Mesothelial cell of epicardium (in vitro differentiated cells): ENCODE measurements around the gene CELF2. TPM values are rescaled to one million over a fixed set of nuclear protein-coding genes. Genes with fewer than 3 reads are reported as not detected.

ENCODE experiments used
- DNase-seq, 2 experiments: peaks; one replicate each; pipeline ENCODE4 v3.0.0; 2021; ENCODE audit warnings: low spot score in 2 of 2; ENCODE audit not compliant: unreplicated experiment in 2 of 2
- H3K27ac Mint-ChIP-seq: 2 replicates; pipeline ENCODE4 v1.8.0; 2021; ENCODE audit warnings: mixed read lengths
- H3K27me3 Mint-ChIP-seq: 2 replicates; pipeline ENCODE4 v1.8.0; 2021; ENCODE audit warnings: low read depth, mixed read lengths
- H3K36me3 Mint-ChIP-seq: 2 replicates; pipeline ENCODE4 v1.8.0; 2021; ENCODE audit warnings: mixed read lengths
- H3K4me1 Mint-ChIP-seq: 2 replicates; pipeline ENCODE4 v1.8.0; 2021; ENCODE audit warnings: mixed read lengths
- H3K4me3 Mint-ChIP-seq: 2 replicates; pipeline ENCODE4 v1.8.0; 2021; ENCODE audit warnings: mild to moderate bottlenecking, moderate library complexity, mixed read lengths
- H3K9me3 Mint-ChIP-seq: 2 replicates; pipeline ENCODE4 v1.8.0; 2021; ENCODE audit warnings: mixed read lengths
- CTCF ChIP-seq: fragments of 200-600 bp; sonication (generic); IDR thresholded peaks from one replicate; pipeline ENCODE4 v1.5.0; 2021; ENCODE audit warnings: antibody characterized with exemption; ENCODE audit not compliant: unreplicated experiment
- total RNA-seq: library from RNA; stranded (reverse); gene quantifications from 3 replicates; pipeline ENCODE4 v1.2.1, GENCODE V29; 2021

The CELF2 gene
- total RNA-seq, 1 donor from 2014 or later = 24.0 TPM

DNA sequence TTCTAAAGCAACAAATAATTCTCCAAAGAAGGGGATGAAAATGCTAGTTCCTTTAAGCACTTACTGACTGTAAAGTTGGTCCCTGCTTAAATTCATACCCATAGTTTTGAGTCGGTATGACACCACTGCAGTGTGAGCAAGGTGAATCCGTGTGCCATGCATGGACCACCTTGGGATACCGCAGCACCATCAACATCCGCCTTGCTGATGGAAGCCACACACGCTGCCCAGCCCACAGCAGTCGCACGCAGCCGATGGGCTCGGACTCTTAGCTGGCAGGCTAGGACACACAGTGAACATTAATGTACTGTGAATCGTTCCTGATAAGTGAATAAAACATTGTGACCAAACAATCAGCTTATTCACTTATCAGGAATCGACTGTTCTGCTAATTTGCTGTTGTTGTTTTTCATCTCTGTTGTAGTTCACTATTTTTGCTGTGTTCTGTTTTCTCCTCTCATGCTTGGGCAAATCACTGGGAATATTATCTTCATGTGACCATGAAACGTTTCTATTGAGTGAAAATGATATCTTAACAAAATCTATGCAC is 318.3 kb downstream of the CELF2 start:
- Mint-ChIP-seq H3K27ac (no peak overlapping the region), H3K36me3 (no peaks in the 10 kb centered on the region), H3K4me3 (no peak overlapping the region), H3K9me3 (no peaks in the 10 kb centered on the region), H3K27me3 (peaks cover 2% of the 10 kb centered on the region), H3K4me1 (peaks cover 29% of the 10 kb centered on the region)
- DNase-seq = no peak
- no peak for TF ChIP-seq CTCF

DNA sequence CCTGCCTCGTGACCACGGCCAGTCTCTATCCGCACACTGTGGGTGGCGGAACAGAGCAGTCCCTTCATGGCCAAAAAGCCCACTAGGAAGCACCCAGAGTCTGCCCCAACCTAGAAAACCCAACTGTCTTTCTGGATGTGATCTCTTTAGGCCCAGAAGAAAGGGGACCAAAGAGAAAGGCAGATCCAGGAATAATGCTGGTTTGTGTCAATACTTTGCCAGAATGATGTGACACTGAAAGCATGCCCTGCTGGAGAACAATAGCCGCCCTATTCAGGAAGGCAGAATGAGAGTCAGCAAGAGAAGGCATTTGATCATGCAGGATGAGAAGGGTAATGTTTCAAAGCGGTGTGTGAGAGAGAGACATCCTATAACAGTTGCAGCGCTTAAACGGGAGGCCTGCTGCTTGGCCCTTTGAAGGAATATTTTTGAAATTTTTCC is 319.1 kb downstream of the CELF2 start:
- no peak overlapping the region for H3K4me3 Mint-ChIP-seq
- DNase-seq = no peak
- peaks cover 26% of the 10 kb centered on the region for H3K4me1 Mint-ChIP-seq
- TF ChIP-seq CTCF = no peak
- H3K27ac Mint-ChIP-seq = no peak overlapping the region
- H3K36me3 Mint-ChIP-seq = no peaks in the 10 kb centered on the region
- no peaks in the 10 kb centered on the region for H3K9me3 Mint-ChIP-seq
- H3K27me3 Mint-ChIP-seq = peaks cover 4% of the 10 kb centered on the region

DNA sequence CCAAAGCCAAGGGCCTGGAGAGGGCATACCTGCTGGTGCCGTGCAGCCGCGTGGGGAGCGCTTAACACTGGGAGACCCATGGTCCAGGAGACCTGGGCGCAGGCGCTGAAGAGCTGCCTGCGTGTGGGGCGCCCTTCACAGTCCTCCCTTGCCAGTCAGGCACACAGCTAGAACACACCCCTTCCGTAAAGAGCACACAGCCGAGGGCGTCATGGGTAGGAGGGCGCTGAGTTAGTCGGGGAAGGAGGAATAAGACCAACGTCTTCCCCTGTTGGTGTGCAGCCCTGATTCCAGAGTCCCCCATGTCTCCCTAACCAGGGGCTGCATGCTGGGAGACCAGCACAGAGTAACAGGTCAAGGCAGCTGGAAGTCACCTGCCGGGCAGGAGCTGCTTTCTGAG is 319.8 kb downstream of the CELF2 start:
- peaks cover 21% of the 10 kb centered on the region for H3K4me1 Mint-ChIP-seq
- H3K27ac Mint-ChIP-seq = no peak overlapping the region
- no peak overlapping the region for H3K4me3 Mint-ChIP-seq
- H3K27me3 Mint-ChIP-seq = peaks cover 8% of the 10 kb centered on the region
- TF ChIP-seq CTCF = no peak
- no peaks in the 10 kb centered on the region for H3K36me3 Mint-ChIP-seq
- H3K9me3 Mint-ChIP-seq = no peaks in the 10 kb centered on the region
- DNase-seq = no peak

GRCh38 chr10:11338160-11338844 is 320.6 kb downstream of the CELF2 start:
- Mint-ChIP-seq H3K27ac (no peak overlapping the region), H3K4me3 (no peak overlapping the region), H3K9me3 (no peaks in the 10 kb centered on the region), H3K4me1 (peaks cover 21% of the 10 kb centered on the region), H3K27me3 (peaks cover 11% of the 10 kb centered on the region), H3K36me3 (no peaks in the 10 kb centered on the region)
- no peak for DNase-seq
- no peak for TF ChIP-seq CTCF

DNA sequence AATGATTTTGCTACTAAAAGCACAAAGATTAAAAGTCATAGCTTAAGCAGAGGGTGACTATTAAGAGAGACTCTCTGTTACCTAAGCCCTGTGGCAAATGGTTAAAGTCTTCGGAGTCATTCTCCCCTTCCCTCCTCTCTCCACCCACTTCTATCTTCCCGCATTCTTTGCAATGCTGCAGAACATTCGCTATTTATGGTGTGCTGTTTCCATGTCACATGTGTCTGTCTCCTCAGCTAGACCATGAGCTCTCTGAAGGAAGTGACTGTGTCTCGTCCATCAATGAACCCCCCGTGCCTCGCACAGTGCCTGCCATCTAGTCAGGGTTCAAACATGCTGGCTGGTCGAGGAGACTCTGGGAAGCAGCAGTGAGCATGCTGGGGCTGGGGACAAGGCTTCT is 321.3 kb downstream of the CELF2 start:
- H3K4me3 Mint-ChIP-seq = no peak overlapping the region
- DNase-seq = no peak
- no peaks in the 10 kb centered on the region for H3K9me3 Mint-ChIP-seq
- no peak overlapping the region for H3K27ac Mint-ChIP-seq
- TF ChIP-seq CTCF = no peak
- H3K36me3 Mint-ChIP-seq = no peaks in the 10 kb centered on the region
- peaks cover 11% of the 10 kb centered on the region for H3K27me3 Mint-ChIP-seq
- H3K4me1 Mint-ChIP-seq = peaks cover 20% of the 10 kb centered on the region
